ENCODE data around the gene DYNLT3.

Gene DYNLT3

DNA sequence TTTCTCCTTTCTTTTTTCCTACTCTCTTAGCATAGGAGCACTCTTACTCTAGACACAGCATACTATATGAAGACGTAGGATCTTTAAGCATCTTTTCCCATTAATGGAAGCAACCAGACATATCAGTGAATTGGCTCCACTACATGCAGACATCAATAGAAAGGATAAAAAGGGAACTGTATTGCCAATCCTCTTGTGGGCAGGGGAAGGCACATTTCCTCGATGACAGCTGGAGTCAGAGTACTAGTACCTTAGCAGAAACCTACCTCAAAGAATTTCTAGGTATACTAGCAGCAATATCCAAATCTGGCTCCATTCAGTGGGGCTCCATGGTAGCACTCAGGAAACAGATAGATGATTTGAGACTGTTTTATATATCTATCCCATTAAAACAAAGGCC is 47.4 kb downstream of the DYNLT3 start:
- no peak for DNase-seq
- intact Hi-C loops (cut with DNase I), result no loop called here

DNA sequence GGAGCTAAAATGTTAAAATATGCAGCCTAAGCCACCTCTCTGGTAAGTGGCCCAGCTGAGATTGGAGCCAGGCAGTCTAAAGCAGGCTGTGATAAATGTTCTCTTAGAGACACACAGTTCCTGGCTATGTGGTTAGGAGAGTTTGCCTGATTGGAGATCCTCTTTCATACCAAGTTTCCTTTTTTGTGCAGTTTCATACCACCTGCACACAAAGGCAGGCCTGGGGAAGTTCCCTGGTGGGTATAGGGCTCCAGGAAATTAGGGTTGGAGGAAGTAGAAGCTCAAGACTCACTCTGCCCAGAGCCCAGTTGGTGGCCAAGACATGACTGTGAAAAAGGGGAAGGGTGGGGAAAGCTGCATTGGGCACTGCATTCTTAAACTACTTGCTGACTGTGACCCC is 50.6 kb downstream of the DYNLT3 start:
- intact Hi-C loops (cut with DNase I), result no loop called here
- DNase-seq, result peak in 23 of 42 donors; percentile 1 to 41 (median 16)

DNA sequence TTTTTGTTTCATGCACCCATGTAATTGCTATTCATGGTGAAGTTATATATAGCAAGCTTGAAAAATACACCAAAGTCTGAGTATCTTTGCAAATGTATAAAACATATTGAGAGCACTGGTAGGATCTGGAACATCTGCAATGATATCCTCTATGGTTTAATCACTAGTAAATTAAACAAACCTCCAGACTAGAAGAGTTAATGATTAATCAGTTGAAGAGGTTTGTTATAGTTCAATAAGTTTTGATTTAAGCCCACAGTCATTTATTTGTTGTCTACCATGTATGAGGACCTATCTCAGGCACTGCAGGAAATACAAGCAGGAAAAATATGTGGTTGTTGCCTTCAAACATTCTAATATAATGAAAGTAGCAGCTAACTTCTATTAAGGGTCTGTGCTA is 51.1 kb downstream of the DYNLT3 start:
- intact Hi-C loops (cut with DNase I), result no loop called here
- DNase-seq, result no peak
